HAP-1 (cell line): Measurements from ENCODE around the gene ARHGAP24.

ENCODE experiments used
- DNase-seq, 2 experiments: peaks; one replicate each; pipeline ENCODE4 v3.0.0-alpha.2; 2016 to 2020; ENCODE audit warnings: low spot score in 2 of 2
- H3K27me3 ChIP-seq: fragments of 250-450 bp; sonication (Bioruptor Pico); 2 replicates; pipeline ENCODE4 v1.5.1; 2020; ENCODE audit warnings: low read depth, mild to moderate bottlenecking, moderate library complexity
- H3K36me3 ChIP-seq: fragments of 250-450 bp; sonication (Bioruptor Pico); replicated peaks from 2 replicates; pipeline ENCODE4 v1.5.1; 2020; ENCODE audit warnings: mild to moderate bottlenecking
- H3K4me1 ChIP-seq: fragments of 250-450 bp; sonication (Bioruptor Pico); 2 replicates; pipeline ENCODE4 v1.5.1; 2020; ENCODE audit warnings: mild to moderate bottlenecking
- H3K4me3 ChIP-seq: fragments of 250-450 bp; sonication (Bioruptor Pico); 2 replicates; pipeline ENCODE4 v1.5.1; 2020; ENCODE audit warnings: mild to moderate bottlenecking, moderate library complexity
- H3K9me3 ChIP-seq: fragments of 250-450 bp; sonication (Bioruptor Pico); 2 replicates; pipeline ENCODE4 v1.5.1; 2020; ENCODE audit warnings: mild to moderate bottlenecking, moderate library complexity
- in situ Hi-C: fragments of 300-500 bp; cut with MboI; formaldehyde crosslinking; loops from 3 replicates; pipeline ENCODE4 v1.14.3; 2020; ENCODE audit warnings: low sequenced_read_pairs, inconsistent platforms, mixed read lengths

The ARHGAP24 gene

GRCh38 chr4:85703096-85703495 lies 228.1 kb downstream of the ARHGAP24 start:
- no peak for DNase-seq
- Histone ChIP-seq H3K9me3 (no peaks in the 10 kb centered on the region), H3K27me3 (peaks cover 4% of the 10 kb centered on the region; the same call in 1 of the 2 replicates), H3K4me3 (no peak overlapping the region), H3K36me3 (no peaks in the 10 kb centered on the region), H3K4me1 (no peaks in the 10 kb centered on the region)
- in situ Hi-C loops, result no loop called here

- peaks cover 8% of the 10 kb centered on the region; the same call in 1 of the 2 replicates for H3K27me3 ChIP-seq
- H3K4me3 ChIP-seq, result no peak overlapping the region
- no peak for DNase-seq
- in situ Hi-C loops, result no loop called here
- no peaks in the 10 kb centered on the region for H3K36me3 ChIP-seq
- H3K9me3 ChIP-seq, result no peaks in the 10 kb centered on the region
- no peaks in the 10 kb centered on the region for H3K4me1 ChIP-seq
Measured at GRCh38 chr4:85707611-85708010, 232.7 kb downstream of the ARHGAP24 start.

DNA sequence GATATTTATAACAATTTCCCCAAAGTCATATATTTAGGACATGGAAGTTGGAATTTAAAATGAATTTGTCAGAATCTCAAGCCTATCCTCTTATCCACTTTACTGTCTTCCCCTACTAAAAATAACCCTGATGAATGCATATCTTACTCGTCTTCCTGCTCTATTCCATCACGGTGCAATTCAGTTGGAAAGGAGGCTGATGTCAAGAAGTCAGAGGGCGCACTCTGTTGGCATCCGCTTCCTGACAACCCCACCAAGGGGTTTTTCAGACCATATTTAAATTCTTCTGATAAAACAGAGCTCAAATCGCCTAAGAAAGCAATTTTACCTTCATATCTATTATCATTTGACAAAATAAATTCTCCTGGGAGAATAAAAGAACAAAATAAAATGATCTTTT lies 233.5 kb downstream of the ARHGAP24 start:
- peaks cover 8% of the 10 kb centered on the region; the same call in 1 of the 2 replicates for H3K27me3 ChIP-seq
- no peaks in the 10 kb centered on the region for H3K9me3 ChIP-seq
- no peaks in the 10 kb centered on the region for H3K36me3 ChIP-seq
- in situ Hi-C loops, result no loop called here
- H3K4me3 ChIP-seq, result no peak overlapping the region
- H3K4me1 ChIP-seq, result no peaks in the 10 kb centered on the region
- DNase-seq, result no peak

- Histone ChIP-seq H3K36me3 (no peaks in the 10 kb centered on the region), H3K27me3 (peaks cover 4% of the 10 kb centered on the region), H3K9me3 (no peaks in the 10 kb centered on the region), H3K4me1 (no peaks in the 10 kb centered on the region), H3K4me3 (no peak overlapping the region)
- DNase-seq, result no peak
- in situ Hi-C loops, result no loop called here
Measured at GRCh38 chr4:85713005-85713404, 238.1 kb downstream of the ARHGAP24 start.

DNA sequence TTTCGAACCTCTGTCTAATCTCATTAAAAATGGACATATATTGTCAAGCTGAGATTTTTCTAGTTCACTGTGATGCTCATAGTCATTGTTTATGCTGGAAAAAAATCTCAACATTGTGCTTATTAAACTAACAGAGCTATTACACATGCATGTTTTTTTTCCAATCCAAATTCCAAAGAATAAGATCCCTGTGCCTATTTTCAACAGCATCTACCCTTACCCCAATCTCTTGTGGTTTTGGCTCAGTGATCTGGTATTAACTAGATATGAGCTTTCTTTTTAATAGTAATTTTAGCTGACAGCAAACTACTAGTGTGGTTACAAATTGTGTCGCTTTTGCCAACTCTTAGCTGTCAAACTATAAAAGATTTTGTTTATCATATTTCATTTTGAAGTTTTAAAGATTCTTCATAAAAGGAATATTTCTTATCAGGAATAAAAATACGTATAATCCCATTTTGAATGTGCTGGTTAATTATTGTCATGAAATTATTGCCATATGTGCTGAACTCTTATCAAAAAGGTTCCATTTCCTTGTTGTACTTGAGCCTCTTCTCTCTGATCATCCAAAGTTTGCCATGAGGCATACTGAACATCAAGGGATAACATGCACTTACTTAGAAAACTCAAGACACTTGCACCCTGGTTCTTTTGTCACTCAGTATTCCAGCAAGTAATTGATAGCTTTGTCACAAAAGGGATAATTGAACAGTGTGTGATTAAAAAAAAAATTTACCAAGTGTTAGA lies 241.2 kb downstream of the ARHGAP24 start:
- no peak overlapping the region for H3K4me3 ChIP-seq
- H3K4me1 ChIP-seq, result no peaks in the 10 kb centered on the region
- DNase-seq, result no peak
- in situ Hi-C loops, result no loop called here
- H3K9me3 ChIP-seq, result no peaks in the 10 kb centered on the region
- no peaks in the 10 kb centered on the region for H3K36me3 ChIP-seq
- H3K27me3 ChIP-seq, result no peaks in the 10 kb centered on the region; the same call in none of the 2 replicates

- H3K4me1 ChIP-seq, result no peaks in the 10 kb centered on the region
- in situ Hi-C loops, result no loop called here
- H3K9me3 ChIP-seq, result no peaks in the 10 kb centered on the region
- no peak overlapping the region for H3K4me3 ChIP-seq
- no peaks in the 10 kb centered on the region for H3K36me3 ChIP-seq
- no peaks in the 10 kb centered on the region; the same call in none of the 2 replicates for H3K27me3 ChIP-seq
- DNase-seq, result no peak
Measured at GRCh38 chr4:85717351-85717750, 242.4 kb downstream of the ARHGAP24 start.

- H3K4me1 ChIP-seq, result no peaks in the 10 kb centered on the region
- DNase-seq, result no peak
- in situ Hi-C loops, result no loop called here
- no peak overlapping the region for H3K4me3 ChIP-seq
- no peaks in the 10 kb centered on the region for H3K36me3 ChIP-seq
- H3K9me3 ChIP-seq, result no peaks in the 10 kb centered on the region
- no peaks in the 10 kb centered on the region; the same call in none of the 2 replicates for H3K27me3 ChIP-seq
Measured at GRCh38 chr4:85717847-85718246, 242.9 kb downstream of the ARHGAP24 start.

- in situ Hi-C loops, result no loop called here
- Histone ChIP-seq H3K36me3 (no peaks in the 10 kb centered on the region), H3K4me3 (no peak overlapping the region), H3K9me3 (no peaks in the 10 kb centered on the region), H3K27me3 (no peaks in the 10 kb centered on the region; the same call in none of the 2 replicates), H3K4me1 (no peaks in the 10 kb centered on the region)
- no peak for DNase-seq
Measured at GRCh38 chr4:85720735-85721134, 245.8 kb downstream of the ARHGAP24 start.

GRCh38 chr4:85722401-85722800 lies 247.5 kb downstream of the ARHGAP24 start:
- no peak for DNase-seq
- Histone ChIP-seq H3K9me3 (no peaks in the 10 kb centered on the region), H3K27me3 (no peaks in the 10 kb centered on the region; the same call in none of the 2 replicates), H3K4me1 (no peaks in the 10 kb centered on the region), H3K36me3 (no peaks in the 10 kb centered on the region), H3K4me3 (no peak overlapping the region)
- in situ Hi-C loops, result no loop called here

DNA sequence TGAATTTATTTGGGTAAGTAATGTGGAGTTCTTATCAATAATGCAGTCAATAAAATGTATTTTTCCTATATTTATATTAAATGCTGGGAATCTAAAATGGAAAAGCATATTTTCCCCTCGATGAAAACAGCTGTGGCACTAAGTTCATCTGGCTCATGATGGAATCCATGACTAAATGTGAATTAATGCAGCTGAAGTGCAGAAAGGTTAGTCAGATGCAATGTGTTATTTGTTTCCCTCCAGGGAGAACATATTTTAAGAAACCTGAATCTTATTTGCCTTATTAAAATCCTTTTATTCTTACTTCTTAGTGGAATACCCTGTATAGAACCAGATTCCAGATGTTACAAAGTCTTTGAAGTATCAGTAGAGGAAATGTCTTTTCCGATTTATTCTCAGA lies 247.9 kb downstream of the ARHGAP24 start:
- in situ Hi-C loops, result no loop called here
- Histone ChIP-seq H3K27me3 (no peaks in the 10 kb centered on the region; the same call in none of the 2 replicates), H3K4me1 (no peaks in the 10 kb centered on the region), H3K36me3 (no peaks in the 10 kb centered on the region), H3K4me3 (no peak overlapping the region), H3K9me3 (no peaks in the 10 kb centered on the region)
- no peak for DNase-seq

GRCh38 chr4:85724791-85725563 lies 250.0 kb downstream of the ARHGAP24 start:
- in situ Hi-C loops, result no loop called here
- Histone ChIP-seq H3K27me3 (no peaks in the 10 kb centered on the region), H3K4me1 (0 out of 2 replicates have a peak, but pooled peaks cover 4% of the 10 kb centered on the region), H3K4me3 (no peak overlapping the region), H3K9me3 (no peaks in the 10 kb centered on the region), H3K36me3 (no peaks in the 10 kb centered on the region)
- no peak for DNase-seq

DNA sequence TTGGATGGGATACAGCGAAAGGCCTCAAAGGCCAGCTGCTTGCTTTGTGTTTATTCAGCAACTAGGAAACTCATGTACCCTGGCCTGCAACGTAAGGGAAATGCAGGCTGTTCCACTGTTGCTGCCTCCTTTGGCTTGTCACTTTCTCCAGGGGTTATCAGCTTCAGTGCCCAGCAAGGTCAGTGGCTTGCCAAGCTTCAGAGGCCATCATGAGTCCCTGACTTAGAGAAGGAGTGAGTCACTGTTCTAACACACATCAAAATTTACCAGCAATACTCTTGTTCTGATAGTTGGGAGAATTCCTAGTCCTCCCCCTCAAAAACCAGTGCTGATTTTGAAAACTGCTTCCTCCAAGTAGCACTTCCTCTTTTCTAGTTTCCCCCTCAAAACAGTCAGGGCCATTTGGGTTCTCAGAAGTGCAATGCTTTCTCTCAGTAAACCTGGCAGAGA lies 250.8 kb downstream of the ARHGAP24 start:
- Histone ChIP-seq H3K9me3 (no peaks in the 10 kb centered on the region), H3K36me3 (no peaks in the 10 kb centered on the region), H3K4me1 (0 out of 2 replicates have a peak, but pooled peaks cover 4% of the 10 kb centered on the region), H3K27me3 (no peaks in the 10 kb centered on the region), H3K4me3 (no peak overlapping the region)
- no peak for DNase-seq
- in situ Hi-C loops, result no loop called here

DNA sequence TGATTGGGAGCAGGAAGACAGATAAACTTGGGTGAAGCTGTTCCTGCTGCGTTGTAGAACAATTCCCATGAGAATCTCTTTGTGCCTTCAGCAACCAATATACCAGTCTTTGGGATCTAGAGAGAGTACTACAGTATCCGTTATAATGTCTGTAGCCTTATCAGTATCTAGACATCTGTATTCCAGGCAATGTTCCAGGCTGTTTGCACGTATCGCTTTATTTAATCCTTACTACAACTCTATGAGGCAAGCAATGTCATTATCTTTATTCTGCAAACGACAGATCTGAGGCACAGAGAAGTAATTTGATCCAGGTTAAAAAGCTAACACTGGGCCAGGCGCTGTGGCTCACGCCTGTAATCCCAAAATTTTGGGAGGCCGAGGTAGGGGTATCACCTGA lies 251.6 kb downstream of the ARHGAP24 start:
- Histone ChIP-seq H3K4me3 (no peak overlapping the region), H3K27me3 (no peaks in the 10 kb centered on the region), H3K9me3 (no peaks in the 10 kb centered on the region), H3K36me3 (no peaks in the 10 kb centered on the region), H3K4me1 (0 out of 2 replicates have a peak, but pooled peaks cover 4% of the 10 kb centered on the region)
- in situ Hi-C loops, result no loop called here
- no peak for DNase-seq

GRCh38 chr4:85728464-85728863 lies 253.5 kb downstream of the ARHGAP24 start:
- Histone ChIP-seq H3K36me3 (no peaks in the 10 kb centered on the region), H3K9me3 (no peaks in the 10 kb centered on the region), H3K4me3 (no peak overlapping the region), H3K27me3 (no peaks in the 10 kb centered on the region), H3K4me1 (0 out of 2 replicates have a peak, but pooled peaks cover 4% of the 10 kb centered on the region)
- DNase-seq, result no peak
- in situ Hi-C loops, result no loop called here
